Colonic mucosa (tissue), 4 donors: ENCODE measurements around the gene BMP8A. TPM values are rescaled to one million over a fixed set of nuclear protein-coding genes. Genes with fewer than 3 reads are reported as not detected.
"Not testable (repeated sequence)": the region's sequence is repeated elsewhere in the genome, so short reads cannot be mapped to it uniquely, and the experiment has no call there.

Experiments
- DNase-seq: peaks from one replicate; pipeline ENCODE4 v3.0.0-alpha.2; 2020
- H3K27ac ChIP-seq: fragments of 200-600 bp; one replicate; pipeline ENCODE4 v1.8.0; 2021
- H3K27me3 ChIP-seq: fragments of 200-600 bp; one replicate; pipeline ENCODE4 v1.8.0; 2021
- H3K36me3 ChIP-seq: fragments of 200-600 bp; one replicate; pipeline ENCODE4 v1.8.0; 2021
- H3K4me1 ChIP-seq: fragments of 200-600 bp; one replicate; pipeline ENCODE4 v1.8.0; 2021; ENCODE audit warnings: mild to moderate bottlenecking
- H3K4me3 ChIP-seq: fragments of 200-600 bp; one replicate; pipeline ENCODE4 v1.8.0; 2021
- H3K9ac ChIP-seq, 2 donors: one replicate each; pipeline ENCODE4 v1.7.0; 2013; ENCODE audit warnings: control low read depth in 2 of 2, low read depth in 2 of 2, low read length in 2 of 2
- H3K9me3 ChIP-seq: fragments of 200-600 bp; one replicate; pipeline ENCODE4 v1.8.0; 2021
- intact Hi-C: fragments of 100-400 bp; cut with DNase I; formaldehyde crosslinking; loops from one replicate; pipeline ENCODE4 v1.14.1; 2022
- total RNA-seq, 2 donors: library from RNA; stranded (reverse); fragmentation: NEBNext Ultra II Directional in 1 of 2; extraction: Animal tissue kit (Norgen Biotek cat#: 25700) in 1 of 2; gene quantifications; one replicate each; pipeline ENCODE4 v1.2.1, GENCODE V29; 2021
- TF ChIP-seq, protein P1 (sequence below): fragments of 200-600 bp; IDR thresholded peaks from one replicate; pipeline ENCODE4 v1.8.0; 2022; ENCODE audit warnings: antibody characterized with exemption, mild to moderate bottlenecking
- donor health status: healthy.
- donor health status: DM: no; HTN: no; CAD: no.
- donor health status: DM: no; HTN: no; CAD: no.

BMP8A gene
- total RNA-seq, 2 donors from 2014 or later = 1.1 to 1.4 TPM

- DNase-seq = no peak
- intact Hi-C loops = no loop called here
- Histone ChIP-seq H3K4me1 (no peaks in the 10 kb centered on the region), H3K4me3 (no peak overlapping the region), H3K36me3 (no peaks in the 10 kb centered on the region), H3K9ac (peak overlapping the region in 1 of 2 donors; percentile 51), H3K27me3 (no peaks in the 10 kb centered on the region), H3K9me3 (no peaks in the 10 kb centered on the region), H3K27ac (peak overlapping the region; percentile 69)
- TF ChIP-seq, protein P1, sequence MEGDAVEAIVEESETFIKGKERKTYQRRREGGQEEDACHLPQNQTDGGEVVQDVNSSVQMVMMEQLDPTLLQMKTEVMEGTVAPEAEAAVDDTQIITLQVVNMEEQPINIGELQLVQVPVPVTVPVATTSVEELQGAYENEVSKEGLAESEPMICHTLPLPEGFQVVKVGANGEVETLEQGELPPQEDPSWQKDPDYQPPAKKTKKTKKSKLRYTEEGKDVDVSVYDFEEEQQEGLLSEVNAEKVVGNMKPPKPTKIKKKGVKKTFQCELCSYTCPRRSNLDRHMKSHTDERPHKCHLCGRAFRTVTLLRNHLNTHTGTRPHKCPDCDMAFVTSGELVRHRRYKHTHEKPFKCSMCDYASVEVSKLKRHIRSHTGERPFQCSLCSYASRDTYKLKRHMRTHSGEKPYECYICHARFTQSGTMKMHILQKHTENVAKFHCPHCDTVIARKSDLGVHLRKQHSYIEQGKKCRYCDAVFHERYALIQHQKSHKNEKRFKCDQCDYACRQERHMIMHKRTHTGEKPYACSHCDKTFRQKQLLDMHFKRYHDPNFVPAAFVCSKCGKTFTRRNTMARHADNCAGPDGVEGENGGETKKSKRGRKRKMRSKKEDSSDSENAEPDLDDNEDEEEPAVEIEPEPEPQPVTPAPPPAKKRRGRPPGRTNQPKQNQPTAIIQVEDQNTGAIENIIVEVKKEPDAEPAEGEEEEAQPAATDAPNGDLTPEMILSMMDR = no peak
These were observed 35.2 kb downstream of the BMP8A start for GRCh38 chr1:39526466-39527189.

DNA sequence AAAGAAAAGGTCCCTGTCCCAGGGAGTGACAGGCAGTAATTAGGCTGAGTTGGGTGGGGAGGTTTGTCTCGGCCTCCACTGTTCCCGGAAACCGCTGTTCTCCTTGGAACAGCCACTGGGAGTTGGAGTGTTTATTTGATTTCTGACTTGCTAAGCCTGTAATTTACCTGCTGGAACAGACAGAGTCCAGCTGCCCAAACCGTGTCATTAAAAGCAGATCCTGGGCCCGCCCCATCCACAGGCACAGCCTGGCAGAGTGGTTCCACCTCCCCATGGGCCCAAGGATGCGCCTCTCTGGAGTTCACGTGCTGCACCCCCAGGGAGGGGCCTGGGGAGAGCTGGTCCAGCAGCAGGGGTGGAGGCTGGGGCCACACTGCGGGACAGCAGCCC is 35.7 kb downstream of the BMP8A start:
- peak overlapping the region; percentile 69 for H3K27ac ChIP-seq
- intact Hi-C loops, H3K27me3 ChIP-seq, H3K4me3 ChIP-seq, H3K4me1 ChIP-seq, H3K9me3 ChIP-seq, H3K36me3 ChIP-seq: not testable (repeated sequence)
- DNase-seq = peak; percentile 81
- peak overlapping the region in 1 of 2 donors; percentile 51 for H3K9ac ChIP-seq

- Histone ChIP-seq H3K4me3 (no peak overlapping the region), H3K9ac (no peak overlapping the region), H3K27me3 (no peaks in the 10 kb centered on the region)
These were observed 36.6 kb downstream of the BMP8A start for GRCh38 chr1:39528082-39528481.

GRCh38 chr1:39529901-39530535 is 38.6 kb downstream of the BMP8A start:
- H3K9ac ChIP-seq = no peak overlapping the region
- no peaks in the 10 kb centered on the region for H3K36me3 ChIP-seq
- H3K4me3 ChIP-seq = no peak overlapping the region

More at GRCh38 chr1:39528082-39528481, 36.6 kb downstream of the BMP8A start:
- Histone ChIP-seq H3K36me3 (no peaks in the 10 kb centered on the region), H3K27ac (no peak overlapping the region), H3K4me1 (no peaks in the 10 kb centered on the region), H3K9me3 (no peaks in the 10 kb centered on the region)
- TF ChIP-seq, protein P1 = no peak
- intact Hi-C loops = no loop called here
- no peak for DNase-seq

DNA sequence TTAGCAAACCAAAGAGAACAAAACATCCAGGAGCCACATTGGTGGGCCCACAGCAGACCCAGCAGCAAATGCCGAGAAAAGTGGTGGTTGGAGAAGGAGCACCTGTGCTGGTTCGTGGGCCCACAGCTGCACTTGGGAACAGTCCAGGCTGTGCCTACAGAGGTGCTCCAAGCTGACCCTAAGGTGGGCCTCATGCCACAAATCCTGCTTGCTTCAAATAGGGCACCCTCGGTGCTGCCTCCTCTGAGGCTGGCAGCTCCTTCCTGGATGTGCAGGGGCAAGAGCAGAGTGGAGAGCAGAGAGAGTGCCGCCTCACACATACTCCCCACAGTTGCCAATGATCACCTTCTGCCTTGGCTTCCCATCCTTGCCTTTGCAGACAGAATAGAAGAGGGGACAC is 40.1 kb downstream of the BMP8A start:
- intact Hi-C loops = no loop called here
- TF ChIP-seq, protein P1 = no peak
- H3K27me3 ChIP-seq = no peaks in the 10 kb centered on the region
- no peaks in the 10 kb centered on the region for H3K36me3 ChIP-seq
- H3K4me3 ChIP-seq = no peak overlapping the region
- H3K27ac ChIP-seq = no peak overlapping the region
- no peak for DNase-seq
- H3K9me3 ChIP-seq = no peaks in the 10 kb centered on the region
- H3K9ac ChIP-seq = no peak overlapping the region
- no peaks in the 10 kb centered on the region for H3K4me1 ChIP-seq

More at GRCh38 chr1:39529901-39530535, 38.6 kb downstream of the BMP8A start:
- Histone ChIP-seq H3K27me3 (no peaks in the 10 kb centered on the region), H3K27ac (no peak overlapping the region), H3K9me3 (no peaks in the 10 kb centered on the region), H3K4me1 (no peaks in the 10 kb centered on the region)
- DNase-seq = no peak
- intact Hi-C loops = no loop called here
- TF ChIP-seq, protein P1 = no peak

- intact Hi-C loops = no loop called here
- Histone ChIP-seq H3K27ac (no peak overlapping the region), H3K36me3 (no peaks in the 10 kb centered on the region), H3K4me1 (no peaks in the 10 kb centered on the region), H3K9me3 (no peaks in the 10 kb centered on the region), H3K27me3 (no peaks in the 10 kb centered on the region), H3K9ac (no peak overlapping the region), H3K4me3 (no peak overlapping the region)
- DNase-seq = no peak
- TF ChIP-seq, protein P1 = no peak
These were observed 42.0 kb downstream of the BMP8A start for GRCh38 chr1:39533442-39533841.
